Measurements from ENCODE around the gene KAT6B. TPM values are rescaled to one million over a fixed set of nuclear protein-coding genes. Genes with fewer than 3 reads are reported as not detected.
A peak's percentile ranks its signal among the peaks of the same experiment; 100 is the strongest.

Gene KAT6B
- total and polyA plus RNA-seq, 8 donors: 3.7 to 109 (median 34.3) TPM

GRCh38 chr10:74983383-74983782 is 157.0 kb downstream of the KAT6B start:
- Histone ChIP-seq H3K9me3 (no peaks in the 10 kb centered on the region), H3K27me3 (no peaks in the 10 kb centered on the region), H3K36me3 (peaks cover 0 to 58% (median 42%) of the 10 kb centered on the region in 4 donors), H3K27ac (no peak overlapping the region), H3K4me1 (peaks cover 0 to 36% (median 13%) of the 10 kb centered on the region in 4 donors), H3K4me3 (no peak overlapping the region)
- 80 to 93% (median 88%) methylated on average over 2 of the region's 2 CpGs for WGBS, 5 donors
- intact Hi-C loops (cut with DNase I; ENCODE audit: low total_unique reads): no loop called here
- TF ChIP-seq POLR2AphosphoS5 (IDR thresholded peaks at IDR 0.05) (no peak), CTCF (IDR thresholded peaks at IDR 0.05) (no peak), EP300 (IDR thresholded peaks at IDR 0.05) (no peak), POLR2A (IDR thresholded peaks at IDR 0.05) (no peak)
- no peak for DNase-seq

- Histone ChIP-seq H3K36me3 (peaks cover 0 to 33% (median 28%) of the 10 kb centered on the region in 4 donors), H3K4me3 (no peak overlapping the region), H3K27me3 (no peaks in the 10 kb centered on the region), H3K27ac (peak overlapping the region in 2 of 5 donors; percentile 4 to 16), H3K4me1 (peaks cover 0 to 35% (median 23%) of the 10 kb centered on the region in 4 donors), H3K9me3 (no peaks in the 10 kb centered on the region)
- no peak for TF ChIP-seq EP300 (IDR thresholded peaks at IDR 0.05)
- no peak for TF ChIP-seq CTCF (IDR thresholded peaks at IDR 0.05)
- no peak for TF ChIP-seq POLR2AphosphoS5 (IDR thresholded peaks at IDR 0.05)
- no peak for TF ChIP-seq POLR2A (IDR thresholded peaks at IDR 0.05)
- no peak for DNase-seq
- intact Hi-C loops (cut with DNase I; ENCODE audit: low total_unique reads): no loop called here
- WGBS, 5 donors: 71 to 87% (median 76%) methylated on average over 4 of the region's 4 CpGs
Observed at GRCh38 chr10:74987339-74988053, 161.1 kb downstream of the KAT6B start.

GRCh38 chr10:74988054-74988775 is 161.8 kb downstream of the KAT6B start:
- 29 to 49% (median 45%) methylated on average over 2 of the region's 2 CpGs for WGBS, 5 donors

More at GRCh38 chr10:74988054-74988775, 161.8 kb downstream of the KAT6B start:
- TF ChIP-seq CTCF (IDR thresholded peaks at IDR 0.05): no peak
- no peak for TF ChIP-seq EP300 (IDR thresholded peaks at IDR 0.05)
- TF ChIP-seq POLR2A (IDR thresholded peaks at IDR 0.05): no peak
- TF ChIP-seq POLR2AphosphoS5 (IDR thresholded peaks at IDR 0.05): no peak
- Histone ChIP-seq H3K4me1 (peaks cover 0 to 30% (median 22%) of the 10 kb centered on the region in 4 donors), H3K27me3 (no peaks in the 10 kb centered on the region), H3K4me3 (no peak overlapping the region), H3K27ac (peak overlapping the region in 3 of 5 donors; percentile 4 to 38 (median 16)), H3K9me3 (no peaks in the 10 kb centered on the region), H3K36me3 (peaks cover 0 to 34% (median 29%) of the 10 kb centered on the region in 4 donors)
- intact Hi-C loops (cut with DNase I; ENCODE audit: low total_unique reads): no loop called here
- DNase-seq: peak in 1 of 2 donors; percentile 35

All from stomach (tissue), 9 donors.